Left lobe of liver (tissue), 2 donors: ENCODE data around the gene HIGD2A. TPM values are rescaled to one million over a fixed set of nuclear protein-coding genes. Genes with fewer than 3 reads are reported as not detected.

Source experiments
- ATAC-seq: fragments of 200-7000 bp; cut with Tn5 transposase; one replicate; pipeline ENCODE4 v1.9.1; 2020; ENCODE audit warnings: mild to moderate bottlenecking, moderate library complexity
- DNase-seq: peaks from one replicate; pipeline ENCODE4 v3.0.0-alpha.2; 2020; ENCODE audit warnings: low spot score
- total RNA-seq: library from RNA; stranded (reverse); gene quantifications from one replicate; pipeline ENCODE4 v1.2.1, GENCODE V29; 2021
- donor health status: DM: no; HTN: no; CAD: no; lungs with moderate emphysema.
- donor health status: DM: no; HTN: yes; CAD: no.

Gene HIGD2A, protein sequence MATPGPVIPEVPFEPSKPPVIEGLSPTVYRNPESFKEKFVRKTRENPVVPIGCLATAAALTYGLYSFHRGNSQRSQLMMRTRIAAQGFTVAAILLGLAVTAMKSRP
- 49.2 TPM for total RNA-seq

GRCh38 chr5:176388444-176389134 is at the start of gene HIGD2A, which contains the start of gene NOP16:
Gene HIGD2A, plus strand, starts transcription at chr5:176388751. Its CDS starts 69 bp downstream, at chr5:176388820.
Gene NOP16, minus strand, starts transcription at chr5:176388598. Its CDS starts 59 bp downstream, at chr5:176388539.
- DNase-seq, result peak; percentile 98
- ATAC-seq, result peak; percentile 92

- ATAC-seq (peak; percentile 73), DNase-seq (no peak)
Measured at GRCh38 chr5:176339304-176339703, 49.2 kb upstream of the HIGD2A start.

- ATAC-seq (peak; percentile 65), DNase-seq (no peak)
Measured at GRCh38 chr5:176341325-176342157, 47.0 kb upstream of the HIGD2A start.

DNA sequence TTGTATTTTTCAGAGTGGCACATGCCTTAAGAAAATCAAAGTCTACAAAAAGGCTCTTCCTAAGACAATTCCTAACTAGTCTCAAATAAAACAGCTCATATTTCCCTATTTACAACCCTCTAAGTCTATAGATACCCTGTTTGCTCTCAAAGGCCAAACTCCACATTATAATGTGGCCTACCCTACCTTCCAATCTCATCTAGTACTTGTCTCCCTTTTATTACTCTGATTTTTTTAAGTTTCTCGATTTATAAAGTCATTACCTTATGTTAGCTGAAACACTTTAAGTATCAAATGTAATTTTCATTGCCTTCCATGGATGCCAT is 46.4 kb upstream of the HIGD2A start:
- no peak for DNase-seq
- no peak for ATAC-seq

- DNase-seq, result no peak
- ATAC-seq, result no peak
Measured at GRCh38 chr5:176342766-176343458, 45.6 kb upstream of the HIGD2A start.

DNA sequence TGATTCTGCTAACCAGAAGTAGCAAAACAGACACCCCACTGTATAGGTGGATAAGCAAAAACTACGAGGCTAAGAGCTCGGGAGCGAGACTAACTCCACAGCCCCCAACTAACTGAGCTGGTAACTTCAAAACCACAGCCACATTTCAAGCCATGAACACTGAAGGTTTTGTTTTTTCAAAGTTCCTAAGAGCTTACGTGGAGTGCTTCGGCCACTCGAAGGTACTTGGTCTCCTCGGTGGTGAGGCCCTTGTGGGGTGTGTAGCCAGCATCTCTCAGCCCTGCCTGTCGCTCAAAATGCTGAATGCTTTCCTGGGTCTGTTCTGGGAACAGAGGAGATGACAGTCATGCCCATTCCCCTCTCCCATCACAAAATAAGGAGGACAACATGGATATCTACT is 38.1 kb upstream of the HIGD2A start:
- ATAC-seq, result no peak
- no peak for DNase-seq

GRCh38 chr5:176352116-176352878 is 36.3 kb upstream of the HIGD2A start:
- peak; percentile 46 for ATAC-seq

DNA sequence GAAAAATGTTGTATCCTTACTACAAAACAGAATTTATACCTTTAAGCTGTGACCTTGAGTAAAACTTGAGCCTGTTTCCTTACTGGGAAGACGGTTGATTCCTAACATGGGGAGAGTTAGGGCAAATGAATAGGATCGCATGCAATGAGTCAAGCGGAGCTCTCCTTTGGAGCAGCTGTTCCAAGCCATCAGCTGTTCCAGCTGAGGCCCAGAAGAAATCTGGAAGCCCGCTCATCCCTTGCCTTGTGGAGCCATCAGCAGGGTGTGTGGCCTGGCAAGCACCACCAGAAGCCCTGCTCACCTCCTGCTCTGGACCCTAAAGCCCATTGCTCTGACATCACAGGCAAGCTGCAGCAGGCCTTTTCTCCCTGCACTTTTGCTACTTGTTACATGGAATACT is 35.0 kb upstream of the HIGD2A start:
- ATAC-seq (no peak), DNase-seq (no peak)

More at GRCh38 chr5:176352116-176352878, 36.3 kb upstream of the HIGD2A start:
- DNase-seq, result no peak

- no peak for DNase-seq
- no peak for ATAC-seq
Measured at GRCh38 chr5:176355400-176356178, 33.0 kb upstream of the HIGD2A start.

DNA sequence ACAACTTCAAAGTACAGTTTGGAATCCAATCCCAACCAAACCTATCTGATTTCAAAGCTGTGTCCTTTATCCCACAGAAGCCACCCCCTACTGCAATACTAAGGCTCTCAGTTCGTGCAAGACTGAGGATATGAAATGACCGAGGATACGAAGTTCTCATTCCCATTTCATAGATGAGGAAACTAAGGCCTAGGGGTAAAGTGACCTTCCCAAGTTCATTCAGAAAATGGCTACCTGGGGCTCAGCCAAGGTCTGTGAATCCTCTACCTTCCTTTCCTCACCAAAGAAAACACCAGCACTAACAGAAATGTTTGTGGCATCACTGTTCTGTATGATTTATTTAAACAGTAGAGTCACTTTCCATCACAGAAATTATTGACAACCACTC is 32.4 kb upstream of the HIGD2A start:
- DNase-seq (no peak), ATAC-seq (no peak)

DNA sequence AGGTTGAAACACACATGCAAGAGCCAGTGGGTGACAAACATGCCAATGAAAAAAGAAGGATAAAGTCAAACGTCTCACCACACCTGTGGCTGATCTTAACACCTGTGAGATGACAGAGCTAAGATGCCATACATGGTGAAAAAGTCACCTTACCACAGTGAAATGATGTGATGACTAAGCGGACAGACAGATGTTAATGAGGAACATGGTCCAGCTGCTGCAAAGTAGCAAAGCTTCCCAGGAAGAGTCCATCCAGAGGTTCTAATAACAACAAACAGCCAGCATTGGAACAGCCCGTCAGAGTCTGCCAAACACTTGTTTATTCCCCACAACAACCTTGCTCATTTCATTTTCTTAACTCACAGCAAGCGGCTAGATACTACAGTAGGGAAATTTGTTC is 28.9 kb upstream of the HIGD2A start:
- ATAC-seq, result no peak

DNA sequence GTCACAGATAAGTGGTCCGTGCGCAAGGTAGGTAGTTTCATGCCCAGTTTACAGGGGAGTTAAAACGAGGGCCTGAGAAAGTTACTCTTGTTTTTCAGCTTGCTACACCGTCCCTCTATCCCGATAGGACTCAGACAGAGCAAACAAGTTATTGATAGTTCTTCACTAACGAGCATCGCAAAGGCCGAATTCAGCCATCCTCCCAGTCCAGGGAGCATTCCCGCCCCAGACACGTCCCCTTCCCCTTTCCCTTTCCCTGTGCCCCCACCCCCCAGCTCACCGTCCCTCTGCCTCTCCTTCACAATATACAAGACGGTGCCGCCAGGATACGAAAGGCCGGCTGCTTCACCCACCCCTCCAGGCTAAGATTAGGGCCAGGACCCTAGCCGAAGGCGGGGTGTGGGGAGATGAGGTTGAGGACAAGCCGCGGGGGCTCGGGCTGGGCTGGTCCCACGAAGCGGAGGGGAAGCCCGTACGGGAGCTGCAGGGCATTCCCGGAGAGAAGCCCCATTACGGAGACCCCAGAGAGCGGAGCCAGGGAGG is 27.6 kb upstream of the HIGD2A start:
- DNase-seq, result peak; percentile 54
- ATAC-seq, result peak; percentile 19

More for the DNA sequence above, 28.9 kb upstream of the HIGD2A start:
- DNase-seq, result no peak

- peak; percentile 96 for ATAC-seq
- peak; percentile 97 for DNase-seq
Measured at GRCh38 chr5:176361437-176362232, 26.9 kb upstream of the HIGD2A start, which contains the start of gene KIAA1191. Gene KIAA1191, minus strand, starts transcription at chr5:176361764. Its CDS starts 2,256 bp downstream, at chr5:176359508.

DNA sequence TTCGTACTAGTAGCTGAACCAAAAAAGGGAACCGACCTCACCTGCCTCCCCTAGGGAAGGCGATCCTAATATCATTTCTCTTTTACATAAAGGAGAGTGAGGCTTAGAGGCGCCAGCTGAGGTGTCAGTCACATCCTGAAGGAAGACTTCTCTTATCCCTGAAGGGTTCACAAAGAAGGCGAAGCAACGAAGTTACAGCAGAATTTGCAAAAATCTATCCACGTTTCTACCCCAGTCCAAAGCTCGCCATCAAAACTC is 26.4 kb upstream of the HIGD2A start:
- DNase-seq (no peak), ATAC-seq (no peak)

- DNase-seq, result no peak
- no peak for ATAC-seq
Measured at GRCh38 chr5:176364765-176365350, 23.7 kb upstream of the HIGD2A start.

DNA sequence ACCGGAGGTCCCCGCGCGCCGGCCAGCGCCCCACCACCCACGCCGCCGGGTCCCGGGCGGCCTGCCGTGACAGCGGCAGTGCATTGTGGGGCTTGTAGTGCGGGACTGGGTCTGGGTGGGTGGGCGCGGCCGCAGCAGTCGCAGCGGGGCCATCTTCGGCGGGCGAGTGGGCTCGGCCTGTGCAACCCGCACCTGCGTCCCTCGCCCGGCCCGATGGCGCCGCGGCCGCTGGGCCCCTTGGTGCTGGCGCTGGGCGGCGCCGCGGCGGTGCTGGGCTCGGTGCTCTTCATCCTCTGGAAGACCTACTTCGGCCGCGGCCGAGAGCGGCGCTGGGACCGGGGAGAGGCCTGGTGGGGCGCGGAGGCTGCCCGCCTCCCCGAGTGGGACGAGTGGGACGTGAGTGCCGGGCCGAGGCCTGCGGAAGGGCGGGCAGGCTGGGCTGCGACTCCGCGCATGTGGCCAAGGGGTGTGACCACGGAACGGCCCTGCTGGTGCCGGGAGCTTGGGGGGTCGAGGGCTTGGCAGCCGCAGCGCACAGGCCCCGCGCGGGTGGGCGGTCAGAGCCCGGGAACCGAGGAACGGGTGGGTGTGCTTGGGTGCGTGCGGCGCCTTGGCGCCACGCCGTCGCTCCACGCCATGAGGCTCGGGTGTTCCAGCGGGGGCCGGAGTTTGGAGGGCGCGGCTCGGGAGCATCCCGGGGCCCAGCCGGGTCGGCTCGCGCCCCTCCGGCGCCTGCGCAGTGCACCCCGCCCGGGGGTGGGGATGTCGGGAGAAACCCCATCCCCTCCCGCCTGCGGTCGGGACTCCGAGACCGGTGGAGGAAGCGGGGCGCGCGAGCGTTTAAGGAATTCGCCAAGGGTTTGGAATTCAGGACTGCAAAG is 23.0 kb upstream of the HIGD2A start, which contains the start of gene ARL10:
Gene ARL10, plus strand, starts transcription at position 137 of the 881 bp plus-strand sequence. Its CDS starts 77 bp downstream, at position 214.
- ATAC-seq (peak; percentile 39), DNase-seq (peak; percentile 51)

GRCh38 chr5:176366232-176366894 is 22.2 kb upstream of the HIGD2A start:
- no peak for DNase-seq
- ATAC-seq, result no peak
